ENCODE data around the gene FTL. TPM values are rescaled to one million over a fixed set of nuclear protein-coding genes. Genes with fewer than 3 reads are reported as not detected.

The FTL gene
- total RNA-seq, 1 experiment from 2014 or later = 1,245 TPM

DNA sequence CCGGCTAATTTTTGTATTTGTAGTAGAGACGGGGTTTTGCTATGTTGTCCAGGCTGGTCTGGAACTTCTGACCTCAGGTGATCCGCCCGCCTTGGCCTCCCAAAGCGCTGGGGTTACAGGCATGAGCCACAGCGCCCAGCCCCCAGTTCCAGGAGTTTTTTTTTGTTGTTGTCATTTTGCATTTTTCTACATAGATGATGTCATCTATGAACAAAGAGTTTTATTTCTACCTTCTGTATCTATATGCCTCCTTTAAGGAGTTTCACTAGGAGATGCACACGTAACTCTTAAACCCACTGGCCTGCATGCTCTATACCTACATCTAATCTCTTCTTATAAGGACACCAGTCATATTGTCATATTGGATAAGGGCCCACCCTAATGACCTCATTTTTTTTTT lies 26.9 kb upstream of the FTL start:
- H3K23ac ChIP-seq (ENCODE audit: insufficient read length, low read depth, low read length) = no peak overlapping the region
- H4K20me1 ChIP-seq (ENCODE audit: control insufficient read depth, insufficient read depth, insufficient read length) = no peaks in the 10 kb centered on the region
- no peaks in the 10 kb centered on the region for H3K79me1 ChIP-seq (ENCODE audit: insufficient read depth, low read depth, low read length, poor library complexity, severe bottlenecking)
- no peak overlapping the region for H3K56ac ChIP-seq (ENCODE audit: insufficient read length, low read depth, low read length)
- H3K4me3 Mint-ChIP-seq = no peak overlapping the region
- no peaks in the 10 kb centered on the region for H3K9me3 ChIP-seq (ENCODE audit: control insufficient read depth, low read depth, low read length)
- no peak overlapping the region for H4K91ac ChIP-seq (ENCODE audit: insufficient read length, low read depth, low read length)
- H2BK12ac ChIP-seq (ENCODE audit: insufficient read length, low read depth, low read length) = no peak overlapping the region
- no CpG with 5 or more reads among the region's 7 CpGs for WGBS (ENCODE audit: extremely low coverage, insufficient read length, low lambda C conversion rate)
- no peak overlapping the region for H4K8ac ChIP-seq (replicated peaks; ENCODE audit: insufficient read length, low read depth, low read length)
- no peak overlapping the region for H4K5ac ChIP-seq (ENCODE audit: insufficient read length, low read depth, low read length)
- H3K79me2 ChIP-seq (ENCODE audit: insufficient read depth, low read length) = no peaks in the 10 kb centered on the region
- H3K27me3 Mint-ChIP-seq (ENCODE audit: low read depth) = peaks cover 23% of the 10 kb centered on the region
- peaks cover 0 to 2% of the 10 kb centered on the region in 2 experiments; a peak in 2 of 5 replicates for H3K9me3 Mint-ChIP-seq
- H3T11ph ChIP-seq (ENCODE audit: low read length) = no peak overlapping the region
- H3K4ac ChIP-seq (ENCODE audit: low read depth, low read length) = no peak overlapping the region
- no peak overlapping the region for H3K9ac ChIP-seq (ENCODE audit: extremely low read depth, insufficient read length, low read length)
- H2BK20ac ChIP-seq (ENCODE audit: low read depth, low read length, poor library complexity, severe bottlenecking) = no peak overlapping the region
- no peak overlapping the region for H3K14ac ChIP-seq (ENCODE audit: insufficient read depth, low read length)
- H3K4me1 ChIP-seq (ENCODE audit: insufficient read depth, low read length) = no peaks in the 10 kb centered on the region
- peaks cover 10 to 22% (median 11%) of the 10 kb centered on the region in 3 experiments for H3K36me3 Mint-ChIP-seq (ENCODE audit: insufficient read depth in 1 of 3, low read depth in 3 of 3)
- H3K23me2 ChIP-seq (ENCODE audit: insufficient read length, low read depth, low read length, poor library complexity, severe bottlenecking) = peaks cover 1% of the 10 kb centered on the region
- TF ChIP-seq, protein P1, sequence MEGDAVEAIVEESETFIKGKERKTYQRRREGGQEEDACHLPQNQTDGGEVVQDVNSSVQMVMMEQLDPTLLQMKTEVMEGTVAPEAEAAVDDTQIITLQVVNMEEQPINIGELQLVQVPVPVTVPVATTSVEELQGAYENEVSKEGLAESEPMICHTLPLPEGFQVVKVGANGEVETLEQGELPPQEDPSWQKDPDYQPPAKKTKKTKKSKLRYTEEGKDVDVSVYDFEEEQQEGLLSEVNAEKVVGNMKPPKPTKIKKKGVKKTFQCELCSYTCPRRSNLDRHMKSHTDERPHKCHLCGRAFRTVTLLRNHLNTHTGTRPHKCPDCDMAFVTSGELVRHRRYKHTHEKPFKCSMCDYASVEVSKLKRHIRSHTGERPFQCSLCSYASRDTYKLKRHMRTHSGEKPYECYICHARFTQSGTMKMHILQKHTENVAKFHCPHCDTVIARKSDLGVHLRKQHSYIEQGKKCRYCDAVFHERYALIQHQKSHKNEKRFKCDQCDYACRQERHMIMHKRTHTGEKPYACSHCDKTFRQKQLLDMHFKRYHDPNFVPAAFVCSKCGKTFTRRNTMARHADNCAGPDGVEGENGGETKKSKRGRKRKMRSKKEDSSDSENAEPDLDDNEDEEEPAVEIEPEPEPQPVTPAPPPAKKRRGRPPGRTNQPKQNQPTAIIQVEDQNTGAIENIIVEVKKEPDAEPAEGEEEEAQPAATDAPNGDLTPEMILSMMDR (conservative IDR thresholded peaks at IDR 0.05) = no peak
- no peak overlapping the region for H2BK5ac ChIP-seq (ENCODE audit: insufficient read length, low read length)
- H2AK5ac ChIP-seq (ENCODE audit: insufficient read length, low read length) = no peak overlapping the region
- H3K27me3 ChIP-seq (ENCODE audit: insufficient read depth, low read length) = no peaks in the 10 kb centered on the region; the same call in 1 of the 2 replicates
- no peak overlapping the region for H3K18ac ChIP-seq (ENCODE audit: insufficient read length, low read depth, low read length)
- H2AFZ ChIP-seq (ENCODE audit: low read length) = no peak overlapping the region
- H3K4me2 ChIP-seq (ENCODE audit: insufficient read depth, insufficient read length, low read length) = no peak overlapping the region
- H2BK120ac ChIP-seq (ENCODE audit: low read depth, low read length, poor library complexity, severe bottlenecking) = no peak overlapping the region
- no peak overlapping the region for H3K27ac ChIP-seq (ENCODE audit: insufficient read length, low read depth, low read length)
- no peak overlapping the region for H3K27ac Mint-ChIP-seq
- H2BK15ac ChIP-seq (ENCODE audit: low read depth, low read length) = no peak overlapping the region
- H3K4me1 Mint-ChIP-seq = peaks cover 9 to 15% of the 10 kb centered on the region in 2 experiments
- no peak for DNase-seq

Data from H9 (cell line).